Activated CD8-positive, alpha-beta memory T cell treated with anti-CD3 and anti-CD28 coated beads for 4 hours (primary cell): Measurements from ENCODE around the gene SEC24A.
"Not testable (repeated sequence)": the region's sequence is repeated elsewhere in the genome, so short reads cannot be mapped to it uniquely, and the experiment has no call there.

Source experiments
- DNase-seq, 2 donors: peaks; one replicate each; pipeline ENCODE4 v3.0.0-alpha.2; 2020; ENCODE audit warnings: low read depth in 2 of 2

Gene SEC24A

DNA sequence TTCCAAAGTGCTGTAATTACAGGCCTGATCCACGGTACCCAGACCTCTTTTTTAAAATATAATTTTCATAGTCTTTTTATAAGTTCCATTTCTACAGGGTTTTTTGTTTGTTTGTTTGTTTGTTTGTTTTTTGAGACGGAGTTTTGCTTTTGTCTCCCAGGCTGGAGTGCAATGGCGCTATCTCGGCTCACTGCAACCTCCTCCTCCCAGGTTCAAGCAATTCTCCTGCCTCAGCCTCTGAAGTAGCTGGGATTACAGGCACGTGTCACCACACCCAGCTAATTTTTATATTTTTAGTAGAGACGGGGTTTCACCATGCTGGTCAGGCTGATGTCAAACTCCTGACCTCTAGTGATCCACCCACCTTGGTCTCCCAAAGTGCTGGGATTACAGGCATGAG is 2.1 kb downstream of the SEC24A start:
- not testable (repeated sequence) for DNase-seq

DNA sequence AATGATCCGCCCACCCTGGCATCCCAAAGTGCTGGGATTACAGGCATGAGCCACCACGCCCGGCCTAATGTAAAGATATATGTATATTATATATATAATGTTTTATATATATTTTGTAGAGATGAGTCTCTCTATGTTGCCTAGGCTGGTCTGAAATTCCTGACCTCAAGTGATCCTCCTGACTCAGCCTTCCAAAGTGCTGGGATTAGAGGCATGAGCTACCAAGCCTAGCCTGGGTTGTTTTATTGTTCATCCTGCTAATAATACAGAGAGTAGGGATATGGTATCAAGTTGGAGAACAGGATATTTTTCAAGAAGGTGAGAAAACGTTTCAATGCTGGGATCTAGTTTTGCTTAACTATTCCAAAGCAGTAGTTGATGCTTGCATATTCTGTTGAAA is 2.9 kb downstream of the SEC24A start:
- DNase-seq: no peak

DNA sequence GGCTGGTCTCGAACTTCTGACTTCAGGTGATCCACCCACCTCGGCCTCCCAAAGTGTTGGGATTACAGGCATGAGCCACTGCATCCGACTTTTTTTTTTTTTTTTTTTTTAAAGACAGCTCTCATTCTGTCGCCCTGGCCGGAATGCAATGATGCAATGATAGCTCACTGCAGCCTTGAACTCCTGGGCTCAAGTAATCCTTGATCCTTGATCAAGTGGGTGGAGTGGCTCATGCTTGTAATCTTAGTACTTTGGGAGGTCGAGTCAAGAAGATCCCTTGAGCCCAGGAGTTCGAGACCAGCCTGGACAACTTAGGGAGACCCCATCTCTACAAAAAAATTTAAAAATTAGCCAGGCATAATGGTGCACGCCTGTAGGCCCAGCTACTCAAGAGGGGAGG is 8.1 kb downstream of the SEC24A start:
- no peak for DNase-seq

DNA sequence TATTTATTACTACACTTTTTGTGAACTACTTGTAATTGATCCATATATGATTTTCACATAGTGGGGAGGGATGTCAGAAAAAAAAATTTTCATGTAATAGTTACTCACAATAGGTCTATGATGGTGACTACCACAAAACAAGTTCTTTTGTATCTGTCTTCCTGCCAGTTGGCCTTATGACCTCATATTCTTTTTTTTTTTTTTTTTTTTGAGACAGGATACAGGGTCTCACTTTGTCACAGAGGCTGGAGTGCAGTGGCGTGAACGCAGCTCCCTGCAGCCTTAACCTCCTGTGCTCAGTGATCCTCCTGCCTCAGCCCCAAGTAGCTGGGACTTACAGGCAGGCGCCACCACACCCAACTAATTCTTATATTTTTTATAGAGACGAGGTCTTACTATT is 10.9 kb downstream of the SEC24A start:
- no peak for DNase-seq

DNA sequence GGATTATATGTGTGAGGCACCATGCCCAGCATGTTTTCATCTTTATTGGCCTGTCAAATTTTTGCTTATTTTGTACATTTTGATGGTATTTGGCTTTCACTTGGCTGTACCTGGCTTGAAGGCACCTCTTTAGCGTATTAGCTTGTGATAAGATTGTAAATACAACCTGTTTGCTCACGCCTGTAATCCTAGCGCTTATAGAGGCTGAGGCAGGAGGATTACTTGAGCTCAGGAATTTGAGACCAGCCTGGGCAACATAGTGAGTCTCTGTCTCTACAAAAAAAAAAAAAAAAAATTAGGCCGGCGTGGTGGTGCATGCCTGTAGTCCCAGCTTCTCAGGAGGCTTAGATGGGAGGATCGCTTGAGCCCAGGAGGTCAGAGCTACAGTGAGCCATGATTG is 11.3 kb downstream of the SEC24A start:
- DNase-seq: no peak

DNA sequence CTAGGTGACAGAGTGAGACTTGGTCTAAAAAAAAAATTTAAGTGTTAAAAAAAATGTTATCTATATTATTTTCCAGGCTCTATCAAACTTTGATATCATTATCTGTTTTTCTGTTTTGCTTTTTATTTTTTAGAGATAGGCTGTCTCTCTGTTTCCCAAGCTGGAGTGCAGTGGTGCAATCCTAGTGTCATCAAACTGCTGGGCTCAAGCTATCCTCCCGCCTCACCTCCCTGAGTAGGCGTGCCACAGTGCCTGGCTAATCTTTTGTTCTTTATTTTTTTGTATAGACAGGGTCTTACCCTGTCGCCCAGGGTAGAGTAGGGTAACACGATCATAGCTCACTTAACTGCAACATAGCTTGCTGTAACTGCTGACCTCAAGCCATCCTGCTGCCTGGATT is 14.4 kb downstream of the SEC24A start:
- DNase-seq: no peak

DNA sequence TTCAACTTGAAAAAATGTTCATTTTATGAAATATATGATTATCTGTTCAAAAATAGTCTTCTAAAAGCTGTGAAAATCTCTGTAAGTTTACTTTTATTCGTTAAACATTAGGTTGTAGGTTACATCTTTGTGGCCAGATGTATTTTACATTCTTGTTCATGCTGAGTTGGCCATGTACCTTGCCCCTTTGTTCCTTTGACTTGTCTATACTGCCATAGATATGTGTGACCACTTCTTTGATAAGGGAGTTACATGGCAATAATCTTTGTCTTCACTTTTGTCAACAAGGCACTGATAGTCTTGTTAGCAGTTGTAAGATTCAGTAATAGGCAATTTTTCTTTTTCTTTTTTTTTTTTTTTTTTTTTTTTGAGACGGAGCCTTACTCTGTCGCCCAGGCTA is 15.9 kb downstream of the SEC24A start:
- no peak for DNase-seq

DNA sequence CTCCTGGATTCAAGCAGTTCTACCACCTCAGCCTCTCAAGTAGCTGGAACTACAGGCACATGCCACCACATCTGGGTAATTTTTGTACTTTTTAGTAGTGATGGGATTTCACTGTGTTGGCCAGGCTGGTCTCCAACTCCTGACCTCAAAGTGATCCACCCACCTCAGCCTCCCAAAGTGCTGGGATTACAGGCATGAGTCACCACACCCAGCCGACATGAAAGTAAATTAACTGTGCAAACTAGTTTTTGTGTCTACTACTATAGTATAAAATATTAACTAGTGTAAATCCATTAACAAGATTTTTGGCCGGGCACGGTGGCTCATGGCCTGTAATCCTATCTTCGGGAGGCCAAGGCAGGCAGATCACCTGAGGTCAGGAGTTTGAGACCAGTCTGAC is 25.0 kb downstream of the SEC24A start:
- not testable (repeated sequence) for DNase-seq

DNA sequence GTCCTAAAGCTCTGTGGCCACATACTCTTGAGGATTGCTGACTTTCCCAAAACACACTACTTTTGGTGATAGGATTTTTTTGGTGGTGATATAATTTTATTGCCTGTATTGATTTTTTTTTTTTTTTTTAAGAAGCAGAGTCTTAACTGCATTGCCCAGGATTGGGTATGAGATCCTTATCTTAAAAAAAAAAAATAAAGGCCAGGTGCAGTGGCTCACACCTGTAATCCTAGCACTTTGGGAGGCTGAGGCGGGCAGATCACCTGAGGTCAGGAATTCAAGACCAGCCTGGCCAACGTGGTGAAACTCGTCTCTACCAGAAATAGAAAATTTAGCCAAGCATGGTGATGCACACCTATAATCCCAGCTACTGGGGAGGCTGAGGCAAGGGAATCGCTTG is 28.8 kb downstream of the SEC24A start:
- DNase-seq: not testable (repeated sequence)

DNA sequence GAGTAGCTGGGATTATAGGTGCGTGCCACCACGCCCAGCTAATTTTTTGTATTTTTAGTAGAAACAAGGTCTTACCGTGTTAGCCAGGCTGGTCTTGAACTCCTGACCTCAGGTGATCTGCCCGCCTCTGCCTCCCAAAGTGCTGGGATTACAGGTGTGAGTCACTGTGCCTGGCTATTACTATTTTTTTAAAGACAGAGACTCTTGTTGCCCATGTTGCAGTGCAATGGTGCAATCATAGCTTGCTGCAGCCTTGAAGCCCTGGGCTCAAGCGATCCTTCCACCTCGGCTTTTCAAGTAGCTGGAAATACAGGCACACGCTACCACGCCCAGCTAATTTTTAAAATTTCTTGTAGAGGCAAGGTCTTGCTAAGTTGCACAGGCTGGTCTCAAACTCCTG is 41.6 kb downstream of the SEC24A start:
- DNase-seq: not testable (repeated sequence)

DNA sequence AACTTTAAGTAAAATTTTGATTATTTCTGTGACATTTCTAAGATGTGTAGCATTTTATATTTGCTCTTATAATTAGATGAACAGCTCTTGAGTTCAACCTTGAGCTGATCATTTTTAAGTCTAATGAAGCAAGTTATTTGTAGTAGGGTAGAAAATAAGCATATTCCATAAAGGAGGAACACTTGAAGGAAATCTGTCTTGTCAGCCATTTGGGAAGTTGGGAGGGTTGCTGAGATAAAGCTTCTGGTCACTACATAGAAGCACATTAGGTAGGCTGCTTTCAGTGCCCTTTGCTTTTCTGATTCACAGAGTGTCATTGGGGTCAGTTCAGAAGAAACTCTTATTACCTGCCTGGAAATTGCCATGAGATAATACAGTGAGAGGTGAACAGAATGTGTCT is 44.1 kb downstream of the SEC24A start:
- no peak for DNase-seq

DNA sequence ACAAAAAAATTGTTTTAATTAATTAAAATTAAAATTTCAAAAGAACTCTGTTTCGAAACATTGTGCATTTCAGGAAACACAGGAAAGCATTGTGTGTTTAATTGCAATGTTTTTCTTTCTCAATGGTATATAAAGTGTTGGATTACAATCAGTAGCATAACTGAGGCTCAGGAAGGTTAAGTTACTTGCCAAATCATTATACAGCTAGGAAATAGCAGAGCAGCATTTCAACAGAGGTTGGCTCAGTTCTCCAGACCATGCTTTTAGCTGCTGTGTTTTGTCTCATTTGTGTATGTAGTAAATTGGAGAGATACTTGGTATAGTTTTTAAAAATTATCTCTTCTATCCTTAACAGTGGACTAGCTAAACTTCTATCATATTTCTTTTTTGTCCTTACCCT is 59.7 kb downstream of the SEC24A start:
- no peak for DNase-seq

DNA sequence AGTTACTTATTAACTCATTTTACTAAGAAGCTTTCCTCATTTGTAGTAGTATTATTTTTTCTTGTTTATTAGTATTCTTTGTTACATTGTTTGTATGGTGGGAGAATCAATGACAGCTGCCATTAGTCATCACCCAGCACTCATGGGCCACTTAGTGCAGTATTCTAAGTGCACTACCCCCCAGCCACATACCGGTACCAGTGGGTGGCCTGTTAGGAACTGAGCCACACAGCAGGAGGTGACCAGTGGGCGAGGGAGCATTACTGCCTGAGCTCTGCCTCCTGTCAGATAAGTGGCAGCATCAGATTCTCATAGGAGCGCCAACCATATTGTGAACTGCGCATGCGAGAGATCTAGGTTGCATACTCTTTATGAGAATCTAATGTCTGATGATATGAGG is 65.5 kb downstream of the SEC24A start:
- DNase-seq: no peak

DNA sequence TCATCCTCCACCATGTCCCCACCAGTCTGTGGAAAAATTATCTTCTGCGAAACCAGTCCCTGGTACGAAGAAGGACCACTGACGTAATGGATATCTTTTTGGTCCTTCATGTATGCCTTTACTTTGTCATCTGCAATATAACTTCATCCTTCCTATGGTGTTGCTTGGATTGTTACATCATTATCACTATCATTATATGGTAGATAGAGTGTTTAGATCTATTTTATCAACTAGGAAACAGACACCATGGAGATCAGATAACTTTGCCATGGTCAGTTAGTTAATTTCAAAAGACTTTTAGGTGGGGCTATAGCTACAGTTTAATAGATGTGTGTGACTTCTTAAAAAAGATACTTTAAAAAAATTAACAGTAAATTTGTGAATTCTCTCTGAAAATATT is 66.0 kb downstream of the SEC24A start:
- DNase-seq: no peak

DNA sequence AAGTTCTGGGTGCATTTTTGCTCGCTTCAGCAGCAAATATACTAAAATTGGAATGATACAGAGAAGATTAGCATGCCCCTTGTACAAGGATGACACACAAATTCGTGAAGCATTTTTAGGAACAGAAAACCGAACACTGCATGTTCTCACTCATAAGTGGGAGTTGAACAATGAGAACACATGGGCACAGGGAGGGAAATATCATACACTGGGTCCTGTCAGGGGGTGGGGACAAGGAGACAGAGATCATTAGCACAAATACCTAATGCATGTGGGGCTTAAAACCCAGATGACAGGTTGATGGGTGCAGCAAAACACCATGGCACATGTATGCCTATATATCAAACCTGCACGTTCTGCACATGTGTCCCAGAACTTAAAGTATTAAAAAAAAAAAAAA is 66.9 kb downstream of the SEC24A start:
- DNase-seq: not testable (repeated sequence)

DNA sequence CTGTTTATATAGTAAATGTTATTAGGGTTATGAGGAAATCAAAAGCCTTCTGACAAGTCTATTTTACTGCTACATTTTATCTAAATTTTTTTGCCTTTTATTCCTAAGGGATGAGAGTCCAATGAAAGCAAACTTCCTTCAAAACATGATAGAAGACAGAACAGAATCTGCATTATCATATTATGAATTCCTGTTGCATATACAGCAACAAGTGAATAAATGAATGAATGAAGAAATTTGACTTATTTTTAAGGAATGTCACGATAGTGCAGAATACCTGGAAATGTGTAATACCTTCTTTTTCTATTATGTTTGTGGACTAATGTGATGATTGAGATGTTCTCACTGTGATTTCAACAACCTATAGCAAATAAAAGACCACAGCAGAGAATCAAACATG is 76.3 kb downstream of the SEC24A start:
- no peak for DNase-seq

DNA sequence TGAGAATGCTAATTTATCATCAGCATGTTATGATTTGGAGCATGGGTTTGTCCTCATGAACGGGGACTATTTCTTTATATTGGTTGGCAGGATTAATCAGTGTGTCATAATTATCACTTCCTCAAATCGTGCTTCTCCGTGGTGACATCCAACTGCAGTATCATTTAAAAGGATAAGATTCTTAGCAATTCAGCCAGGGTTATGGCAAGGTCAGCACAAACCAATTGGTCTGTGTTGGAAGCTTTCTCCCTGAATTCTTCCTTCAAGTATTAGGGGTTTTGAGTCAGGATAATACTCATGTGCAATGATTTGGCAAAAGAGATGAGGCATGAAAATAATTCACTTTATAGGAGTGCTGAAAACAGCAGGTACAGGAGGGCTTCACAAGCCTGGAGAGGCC is 84.2 kb downstream of the SEC24A start:
- DNase-seq: no peak

DNA sequence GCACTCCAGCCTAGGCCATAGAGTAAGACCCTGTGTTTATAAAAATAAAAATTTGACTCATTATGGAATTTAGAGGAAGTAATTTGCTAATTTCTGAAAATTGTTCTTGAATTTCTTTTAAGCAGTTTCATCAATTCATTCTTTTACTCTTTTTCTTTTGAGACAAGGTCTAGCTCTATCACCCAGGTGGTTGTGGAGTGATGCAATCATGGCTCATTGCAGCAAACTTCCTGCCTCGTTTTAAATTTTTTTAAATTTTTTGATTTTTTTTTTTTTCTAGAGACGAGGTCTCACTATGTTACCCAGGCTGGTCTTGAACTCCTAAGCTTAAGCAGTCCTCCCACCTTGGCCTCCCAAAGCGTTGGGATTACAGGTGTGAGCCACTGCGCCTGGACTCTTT is 86.7 kb downstream of the SEC24A start:
- DNase-seq: no peak

DNA sequence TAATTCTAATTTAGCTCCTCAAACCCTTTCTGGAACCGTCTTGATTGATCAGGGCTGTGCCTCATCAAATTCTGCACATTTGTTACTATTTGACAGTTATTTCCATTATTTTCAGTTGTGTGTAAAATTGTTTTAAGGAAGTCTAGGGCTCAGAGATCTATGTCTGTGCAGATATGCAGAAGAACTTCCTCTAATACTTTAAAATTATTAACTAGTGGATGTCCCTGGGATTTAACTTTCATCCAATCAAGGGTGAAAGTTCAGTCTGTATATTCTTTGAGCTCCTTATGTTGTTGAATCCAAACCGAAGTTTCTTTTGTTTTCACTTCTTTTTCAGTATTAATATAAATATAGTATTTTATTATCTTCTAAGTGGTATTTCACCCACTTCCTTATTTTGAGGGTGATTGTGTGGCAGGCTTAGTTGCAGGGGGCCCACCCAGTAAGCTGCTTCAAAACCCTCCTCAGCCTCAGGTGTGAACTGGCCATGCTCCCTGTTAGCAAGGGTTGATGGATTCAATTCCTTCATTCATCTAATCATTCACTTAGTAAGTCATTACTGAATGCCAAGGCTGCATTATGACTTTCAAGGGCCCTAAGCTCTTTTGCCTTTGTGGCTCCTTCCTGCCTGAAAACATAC is 87.7 kb downstream of the SEC24A start:
- DNase-seq: no peak

DNA sequence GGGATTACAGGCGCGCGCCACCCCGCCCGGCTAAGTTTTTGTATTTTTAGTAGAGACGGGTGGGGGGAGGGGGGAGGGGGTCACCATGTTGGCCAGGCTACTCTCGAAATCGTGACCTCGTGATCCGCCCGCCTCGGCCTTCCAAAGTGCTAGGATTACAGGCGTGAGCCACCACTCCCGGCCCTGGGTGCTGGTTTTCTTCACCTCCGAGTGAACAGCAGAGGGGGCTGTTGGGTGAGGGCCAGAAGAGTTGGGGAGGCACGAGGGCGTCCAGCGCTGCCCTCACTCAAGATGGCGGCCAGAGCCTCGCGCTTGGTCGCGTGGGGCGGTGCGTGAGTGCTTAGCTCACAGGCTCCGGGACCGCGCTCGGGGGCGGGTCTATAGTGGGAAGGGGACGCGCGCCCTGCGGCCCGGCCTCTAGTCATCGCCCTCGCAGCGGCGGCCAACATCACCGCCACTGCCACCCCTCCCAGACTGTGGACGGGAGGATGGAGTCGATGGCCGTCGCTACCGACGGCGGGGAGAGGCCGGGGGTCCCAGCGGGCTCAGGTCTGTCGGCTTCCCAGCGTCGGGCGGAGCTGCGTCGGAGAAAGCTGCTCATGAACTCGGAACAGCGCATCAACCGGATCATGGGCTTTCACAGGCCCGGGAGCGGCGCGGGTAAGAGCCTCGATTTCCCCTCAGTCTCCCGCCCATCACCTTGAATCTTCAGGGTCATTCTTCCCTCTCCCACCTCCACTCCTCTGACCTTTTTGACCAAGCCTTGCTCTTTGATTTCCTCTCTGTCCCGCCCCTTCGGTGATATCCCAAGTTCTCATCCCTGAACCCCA is 89.8 kb downstream of the SEC24A start, which contains the start of gene CAMLG:
Gene CAMLG (plus strand): TSS at position 416 of the 830 bp plus-strand sequence. CDS start 73 bp downstream, at position 489.
- peak; percentile 94 to 96 for DNase-seq

DNA sequence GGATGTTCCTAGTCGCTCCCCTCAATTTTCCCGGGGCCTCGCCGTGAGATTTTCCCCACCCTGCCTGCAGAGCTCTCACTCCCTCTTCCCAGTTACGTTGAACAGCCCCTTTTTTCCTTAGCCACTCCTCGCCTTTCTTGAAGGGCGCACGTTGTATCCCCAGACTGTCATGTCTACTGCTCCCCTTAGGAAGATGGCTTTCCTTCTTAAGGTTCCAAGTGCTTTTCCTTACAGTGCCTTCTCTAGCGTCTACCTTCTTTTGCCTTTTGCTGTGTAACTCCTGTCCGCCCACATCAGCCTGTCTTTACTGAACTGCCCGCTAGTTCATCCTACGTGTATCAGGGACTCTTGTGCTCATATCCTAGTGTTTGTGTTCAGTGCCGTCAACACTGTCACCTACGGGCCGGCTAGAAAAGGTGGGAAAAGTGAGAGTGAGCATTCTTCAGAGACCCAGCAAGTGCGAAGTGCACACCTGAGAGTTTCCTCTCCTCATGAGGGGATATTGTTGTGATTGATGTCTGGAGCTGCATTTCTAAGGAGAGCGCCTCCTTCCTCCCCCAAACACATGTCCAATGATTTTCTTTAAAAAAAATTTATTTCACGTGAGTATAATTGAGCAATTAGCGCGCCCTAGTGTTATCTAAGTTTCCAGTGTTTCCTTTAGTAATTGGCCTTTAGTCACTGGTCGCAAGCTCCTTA is 90.5 kb downstream of the SEC24A start:
- no peak for DNase-seq

DNA sequence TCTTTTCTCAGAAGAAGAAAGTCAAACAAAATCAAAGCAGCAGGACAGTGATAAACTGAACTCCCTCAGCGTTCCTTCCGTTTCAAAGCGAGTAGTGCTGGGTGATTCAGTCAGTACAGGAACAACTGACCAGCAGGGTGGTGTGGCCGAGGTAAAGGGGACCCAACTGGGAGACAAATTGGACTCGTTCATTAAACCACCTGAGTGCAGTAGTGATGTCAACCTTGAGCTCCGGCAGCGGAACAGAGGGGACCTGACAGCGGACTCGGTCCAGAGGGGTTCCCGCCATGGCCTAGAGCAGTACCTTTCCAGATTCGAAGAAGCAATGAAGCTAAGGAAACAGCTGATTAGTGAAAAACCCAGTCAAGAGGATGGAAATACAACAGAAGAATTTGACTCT is 92.5 kb downstream of the SEC24A start:
- no peak for DNase-seq

DNA sequence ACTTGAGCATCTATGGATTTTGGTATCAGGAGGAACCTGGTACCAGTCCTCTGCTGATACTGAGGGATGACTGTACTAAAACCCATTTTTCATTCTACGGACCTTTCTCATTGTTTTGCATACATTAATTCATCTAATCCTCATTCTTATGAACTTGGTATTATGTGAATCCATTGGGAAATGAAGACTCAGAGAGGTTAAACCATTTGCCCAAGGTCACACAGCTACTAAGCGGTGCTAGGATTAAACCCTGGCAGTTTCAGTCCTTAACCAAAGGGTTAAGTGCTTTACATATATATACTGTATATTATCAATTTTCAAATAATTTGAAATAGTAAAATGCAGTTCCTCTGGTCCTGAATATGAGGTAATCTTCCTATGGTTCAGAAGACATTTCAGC is 93.5 kb downstream of the SEC24A start:
- DNase-seq: no peak
